ENCODE measurements around the gene RGS3.

GRCh38 chr9:113481176-113481787 is 17.8 kb downstream of the RGS3 start:
- TF ChIP-seq FOXM1 (IDR thresholded peaks at IDR 0.05; ENCODE audit: borderline replicate concordance, low read depth) (no peak), USF1 (IDR thresholded peaks at IDR 0.05) (no peak), YY1 (IDR thresholded peaks at IDR 0.05; ENCODE audit: low read depth) (no peak), ZBTB7A (IDR thresholded peaks at IDR 0.05; ENCODE audit: low read depth) (no peak)

Measured in Ishikawa (cell line).